GM18526 (cell line): ENCODE data around the gene OR5V1.

Experiments
- POLR2A ChIP-seq: IDR thresholded peaks from 3 replicates; pipeline ENCODE4 v1.6.1; 2011; ENCODE audit not compliant: insufficient read length; ENCODE audit errors: extremely low read depth

Gene OR5V1

GRCh38 chr6:29368765-29369164 is at the start of gene OR5V1:
OR5V1 (minus strand) TSS chr6:29368865; CDS start chr6:29356195, 12,670 bp downstream.
- TF ChIP-seq POLR2A = no peak

DNA sequence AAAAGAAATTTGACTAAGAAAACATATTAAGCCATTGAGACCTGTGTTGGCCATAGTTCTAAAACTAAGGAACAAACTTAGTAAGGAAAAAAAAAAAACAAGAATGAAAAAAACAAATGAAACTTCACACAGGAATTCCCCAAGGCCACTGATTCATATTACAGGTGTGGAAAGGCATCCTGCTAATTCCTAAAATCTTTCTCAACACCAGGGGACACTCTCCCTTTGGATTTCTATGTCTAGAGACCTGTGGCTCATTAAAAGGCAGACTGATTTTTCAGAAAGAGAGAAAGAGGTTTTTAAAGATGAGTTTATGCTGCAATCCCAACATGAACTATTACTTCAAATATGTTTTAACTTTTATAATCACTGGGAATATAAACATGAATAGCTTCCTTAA is 45.9 kb upstream of the OR5V1 start, which contains the start of gene OR12D1:
OR12D1 (plus strand) TSS at position 341 of the 400 bp plus-strand sequence.
- no peak for TF ChIP-seq POLR2A

- no peak for TF ChIP-seq POLR2A
These were observed 35.1 kb upstream of the OR5V1 start for GRCh38 chr6:29403801-29404200.

DNA sequence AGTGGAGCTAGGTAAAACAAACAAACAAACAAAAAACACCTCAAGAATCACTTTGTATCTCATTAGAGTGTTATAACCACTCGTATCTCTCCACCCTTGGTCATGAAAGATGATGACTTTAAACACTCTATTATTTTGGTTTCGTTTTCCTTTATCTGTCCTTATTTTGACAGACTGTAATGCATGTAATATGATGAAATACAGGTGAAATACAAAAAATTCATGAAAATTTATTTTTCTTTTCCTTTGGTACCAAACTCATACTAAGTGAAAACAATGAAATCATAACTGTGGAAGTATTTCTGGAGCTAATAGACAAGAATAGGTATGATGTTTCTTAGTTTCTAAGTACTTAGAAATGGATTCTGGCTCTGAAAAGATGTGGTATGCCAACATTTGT is 30.9 kb upstream of the OR5V1 start:
- TF ChIP-seq POLR2A = no peak

GRCh38 chr6:29395331-29395730 is 26.7 kb upstream of the OR5V1 start, which contains the start of gene OR12D2:
OR12D2 (plus strand) TSS chr6:29395631; CDS start chr6:29396700, 1,069 bp downstream.
- no peak for TF ChIP-seq POLR2A

- no peak for TF ChIP-seq POLR2A
These were observed 19.9 kb upstream of the OR5V1 start for GRCh38 chr6:29388533-29388932.

GRCh38 chr6:29376003-29376402 is 7.3 kb upstream of the OR5V1 start:
- TF ChIP-seq POLR2A = no peak

GRCh38 chr6:29375191-29375590 is 6.5 kb upstream of the OR5V1 start, which contains the start of gene OR12D3:
OR12D3 (minus strand) TSS chr6:29375291; CDS start chr6:29375287, 4 bp downstream.
- TF ChIP-seq POLR2A = no peak

DNA sequence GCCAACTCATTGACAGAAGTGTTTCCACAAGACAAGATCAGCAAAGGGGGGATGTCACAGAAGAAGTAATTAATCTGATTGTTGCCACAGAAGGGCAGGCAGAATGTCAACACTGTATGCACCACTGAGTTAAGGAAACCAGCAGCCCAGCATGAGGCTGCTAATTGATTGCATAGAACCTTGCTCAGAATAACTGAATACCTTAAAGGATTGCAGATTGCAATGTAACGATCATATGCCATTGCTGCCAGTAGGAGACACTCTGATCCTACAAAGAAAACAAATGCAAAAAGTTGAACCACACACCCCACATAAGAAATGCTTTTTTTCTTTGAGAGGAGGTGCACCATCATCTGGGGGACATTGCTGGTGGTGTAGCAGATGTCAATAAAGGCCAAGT is 13.1 kb downstream of the OR5V1 start:
- TF ChIP-seq POLR2A = no peak

GRCh38 chr6:29354980-29355379 is 13.7 kb downstream of the OR5V1 start:
- TF ChIP-seq POLR2A = no peak

GRCh38 chr6:29345380-29345779 is 23.3 kb downstream of the OR5V1 start:
- TF ChIP-seq POLR2A = no peak

DNA sequence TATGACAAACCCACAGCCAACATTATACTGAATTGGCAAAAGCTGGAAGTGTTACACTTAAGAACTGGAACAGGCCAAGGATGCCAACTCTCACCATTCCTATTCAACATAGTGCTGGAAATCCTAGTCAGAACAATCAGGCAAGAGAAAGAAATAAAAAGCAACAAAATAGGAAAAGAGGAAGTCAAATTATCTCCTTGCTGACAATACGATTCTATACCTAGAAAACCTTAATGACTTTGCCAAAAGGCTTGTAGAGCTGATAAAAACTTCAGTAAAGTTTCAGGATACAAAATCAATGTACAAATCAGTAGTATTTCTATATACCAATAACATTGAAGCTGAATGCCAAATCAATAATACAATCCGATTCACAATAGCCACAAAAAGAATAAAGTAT is 32.4 kb downstream of the OR5V1 start:
- TF ChIP-seq POLR2A = no peak

GRCh38 chr6:29332676-29333075 is 36.0 kb downstream of the OR5V1 start:
- no peak for TF ChIP-seq POLR2A

DNA sequence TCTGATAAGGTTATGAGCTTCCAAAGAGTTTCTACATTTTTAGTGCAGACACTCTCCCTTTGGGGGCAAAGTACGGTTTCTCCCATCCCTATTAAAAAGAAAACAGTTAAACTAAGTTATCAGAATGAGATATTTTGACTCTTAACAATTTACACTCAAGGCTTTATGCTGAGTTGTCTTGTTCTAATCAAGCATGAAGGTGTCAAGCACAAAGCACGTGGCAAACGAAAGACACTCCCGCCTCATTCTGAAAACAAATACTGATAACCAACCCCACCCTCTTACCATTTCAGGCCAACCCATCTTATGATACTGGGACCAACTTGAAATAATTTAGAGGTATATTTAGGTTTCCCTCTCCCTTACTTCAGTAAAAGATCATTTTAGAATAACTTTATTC is 42.9 kb downstream of the OR5V1 start:
- no peak for TF ChIP-seq POLR2A

- TF ChIP-seq POLR2A = no peak
These were observed 48.7 kb downstream of the OR5V1 start for GRCh38 chr6:29319931-29320330.
